ENCODE measurements around the gene CCDC9B.

CCDC9B gene

DNA sequence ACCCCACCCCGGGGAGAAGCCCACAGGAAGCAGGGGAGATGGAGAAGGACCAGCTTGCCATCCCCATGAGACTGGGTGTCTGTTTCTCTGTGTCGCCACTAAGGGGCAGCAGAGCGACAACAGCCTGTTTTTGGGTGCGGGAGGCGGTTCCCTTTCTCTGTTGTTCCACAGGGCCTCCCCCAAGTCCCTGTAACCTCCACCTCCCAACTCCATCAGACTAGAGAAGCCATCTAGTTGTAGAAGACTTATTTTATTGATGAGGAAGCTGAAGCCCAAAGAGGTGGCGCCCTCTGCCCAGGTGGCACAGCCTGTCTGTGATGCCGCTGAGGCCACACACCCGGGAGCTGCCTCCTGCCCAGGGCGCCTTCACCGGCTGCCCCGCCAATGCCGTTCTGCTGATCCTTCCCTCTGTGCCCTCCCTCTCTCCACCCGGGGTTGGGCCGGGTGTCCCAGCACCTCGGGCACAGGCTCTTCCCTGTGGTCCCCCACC lies 3.9 kb upstream of the CCDC9B start:
- peak; percentile 68 for DNase-seq

DNA sequence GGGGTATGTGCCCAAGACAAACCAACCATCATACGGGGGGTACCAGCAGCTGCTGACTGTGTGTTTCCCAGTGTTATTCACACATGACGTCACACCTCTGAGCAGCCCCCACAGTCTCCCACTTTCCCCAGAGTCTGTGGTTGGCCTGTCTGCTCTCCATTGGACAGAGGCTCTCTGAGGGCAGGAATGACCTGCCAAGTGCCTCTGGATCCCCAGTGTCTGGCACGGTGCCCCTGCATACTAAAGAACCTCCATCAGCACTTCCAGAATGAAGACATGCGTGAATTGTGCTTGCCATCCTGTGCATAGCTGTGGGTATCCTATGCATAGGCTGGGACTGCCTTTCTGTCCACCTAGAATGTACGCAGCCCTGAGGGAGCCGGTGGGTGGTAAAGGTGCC lies 3.5 kb upstream of the CCDC9B start:
- DNase-seq = no peak

DNA sequence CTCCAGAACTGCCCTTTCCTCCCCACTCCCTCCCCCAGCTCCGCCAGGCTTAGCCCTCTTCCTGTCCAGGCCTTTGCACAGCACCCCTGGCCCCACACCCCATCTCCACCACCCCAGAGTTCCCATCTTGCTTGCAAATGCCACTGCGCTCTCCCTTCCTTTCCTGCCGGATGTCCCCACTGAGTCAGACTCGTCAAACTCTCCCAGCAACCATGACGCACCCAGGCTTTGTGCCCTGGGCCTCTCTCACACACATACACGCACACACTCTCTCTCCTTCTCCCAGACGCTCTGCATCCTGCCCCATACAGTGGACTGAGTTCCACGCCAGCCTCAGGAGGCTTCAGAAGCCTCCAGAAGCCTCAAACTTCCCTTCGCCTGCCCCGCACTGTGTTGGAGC lies 2.8 kb upstream of the CCDC9B start:
- DNase-seq = no peak

DNA sequence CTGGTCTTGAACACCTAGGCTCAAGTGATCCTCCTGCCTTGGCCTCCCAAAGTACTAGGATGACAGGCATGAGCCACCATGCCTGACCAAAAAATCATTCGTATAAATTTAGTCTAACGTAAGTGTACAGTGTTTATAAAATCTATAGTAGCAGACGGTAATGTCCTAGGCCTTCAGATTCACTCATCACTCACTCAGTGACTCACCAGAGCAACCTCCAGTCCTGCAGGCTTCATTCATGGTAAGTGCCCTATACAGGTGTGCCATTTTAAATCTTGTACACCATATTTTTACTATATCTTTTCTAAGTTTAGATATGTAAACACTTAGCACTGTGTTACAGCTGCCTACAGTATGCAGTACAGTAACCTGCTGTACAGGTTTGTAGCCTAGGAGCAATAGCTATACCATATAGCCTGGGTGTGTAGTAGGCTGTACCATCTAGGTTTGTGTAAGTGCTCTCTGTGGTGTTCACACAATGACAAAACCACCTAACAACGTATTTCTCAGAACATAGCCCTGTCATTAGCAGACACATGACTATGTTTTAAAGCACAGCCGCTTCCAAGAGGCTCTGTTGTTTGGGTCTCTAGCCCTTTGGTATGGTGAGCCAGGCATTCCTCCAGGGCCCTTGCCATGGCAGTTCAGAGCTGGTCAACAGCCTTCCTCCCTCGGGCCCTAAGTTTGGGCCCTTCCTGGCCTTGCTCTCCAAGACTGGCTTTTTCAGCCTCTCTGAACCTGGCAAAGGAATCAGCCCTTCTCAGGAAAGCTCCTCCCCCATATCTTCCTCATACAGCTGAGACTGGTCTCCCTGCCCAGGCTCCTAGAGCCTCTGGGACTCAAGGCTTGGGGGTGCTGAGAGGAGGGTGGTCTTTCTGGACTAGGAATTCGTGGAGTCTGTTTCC lies 1.9 kb upstream of the CCDC9B start:
- DNase-seq = no peak

DNA sequence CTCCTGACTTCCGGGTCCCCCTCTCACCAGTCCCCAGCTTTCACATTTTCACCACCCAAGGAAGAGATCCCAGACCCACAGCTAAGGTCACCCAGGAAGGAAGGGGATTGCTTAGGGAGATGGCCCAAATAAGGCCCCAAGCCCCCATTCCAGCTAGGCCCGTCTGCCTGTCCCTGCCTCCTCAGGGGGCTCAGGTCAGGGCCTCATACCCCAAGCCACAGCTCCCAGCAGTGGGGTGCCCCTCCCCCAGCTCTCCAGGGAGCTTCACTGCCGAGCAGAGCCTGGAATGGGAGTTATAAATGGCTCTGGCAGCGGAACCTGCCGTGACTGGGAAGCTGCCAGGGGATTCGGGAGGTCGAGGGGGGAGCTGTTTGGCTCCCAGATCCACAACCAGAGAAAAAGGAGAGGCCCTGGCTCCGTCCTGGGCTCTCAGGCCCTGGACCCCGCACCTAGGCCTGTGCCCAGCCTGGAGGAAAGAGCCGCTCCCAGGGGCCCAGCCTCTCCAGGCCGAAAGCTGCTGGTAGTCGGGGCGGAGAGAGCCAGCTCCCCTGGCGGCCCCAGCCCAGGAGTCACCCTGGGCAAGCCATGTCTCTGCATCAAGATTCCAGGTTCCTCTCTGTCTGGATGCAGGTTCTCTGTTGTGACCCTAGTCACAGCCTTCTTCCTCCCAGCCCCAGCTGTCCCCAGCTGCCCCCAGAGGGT lies 550 bp downstream of the CCDC9B start:
- no peak for DNase-seq

DNA sequence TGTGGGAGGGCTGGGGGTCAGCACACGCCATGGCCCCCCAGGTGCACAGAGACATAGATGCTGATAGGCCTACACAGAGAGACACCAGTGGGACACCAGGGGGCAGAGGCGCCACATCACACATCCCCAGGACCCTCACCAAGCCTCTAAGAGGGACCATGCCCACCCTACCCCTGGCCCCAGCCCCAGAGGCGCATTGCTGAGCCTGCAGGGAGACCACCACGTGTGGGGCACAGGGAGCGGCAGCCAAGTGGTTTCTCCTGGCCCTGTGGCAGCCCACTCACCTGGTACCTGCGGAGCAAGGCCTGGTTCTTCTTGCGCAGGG lies 1.2 kb downstream of the CCDC9B start:
- DNase-seq = no peak

DNA sequence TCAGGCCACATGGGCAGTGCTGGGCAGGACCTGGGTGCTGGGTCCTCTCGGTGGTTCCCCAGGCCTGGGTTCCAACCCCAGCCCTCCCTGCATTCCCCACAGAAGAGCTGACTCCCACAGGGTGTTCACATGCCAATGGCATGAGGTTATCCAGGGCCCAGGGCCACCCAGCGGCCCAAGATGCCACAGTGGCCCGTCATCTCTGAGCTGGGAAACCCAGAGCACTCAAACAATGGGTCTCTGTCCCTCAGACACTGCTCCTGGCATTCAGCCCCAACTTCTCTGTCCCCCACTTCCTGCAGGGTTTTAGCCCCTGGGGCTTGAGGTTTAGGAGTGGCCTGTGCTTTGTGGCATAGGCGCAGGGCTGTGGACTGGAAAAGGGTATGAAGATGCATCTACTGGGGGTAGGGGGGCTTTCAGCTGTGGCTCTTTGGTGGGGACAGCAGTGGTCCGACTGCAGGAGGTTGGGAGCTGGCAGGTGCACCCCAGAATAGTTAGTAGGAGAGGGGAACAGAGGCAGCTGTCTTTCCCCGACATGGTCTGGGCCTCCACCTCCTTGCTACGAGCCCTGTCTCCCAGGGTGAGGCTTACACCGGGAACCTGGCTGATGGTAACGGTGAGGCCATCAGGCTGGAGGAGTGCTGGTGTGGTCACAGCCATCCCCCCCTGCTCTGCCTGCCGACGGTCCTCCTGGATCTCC lies 1.7 kb downstream of the CCDC9B start:
- DNase-seq = no peak

DNA sequence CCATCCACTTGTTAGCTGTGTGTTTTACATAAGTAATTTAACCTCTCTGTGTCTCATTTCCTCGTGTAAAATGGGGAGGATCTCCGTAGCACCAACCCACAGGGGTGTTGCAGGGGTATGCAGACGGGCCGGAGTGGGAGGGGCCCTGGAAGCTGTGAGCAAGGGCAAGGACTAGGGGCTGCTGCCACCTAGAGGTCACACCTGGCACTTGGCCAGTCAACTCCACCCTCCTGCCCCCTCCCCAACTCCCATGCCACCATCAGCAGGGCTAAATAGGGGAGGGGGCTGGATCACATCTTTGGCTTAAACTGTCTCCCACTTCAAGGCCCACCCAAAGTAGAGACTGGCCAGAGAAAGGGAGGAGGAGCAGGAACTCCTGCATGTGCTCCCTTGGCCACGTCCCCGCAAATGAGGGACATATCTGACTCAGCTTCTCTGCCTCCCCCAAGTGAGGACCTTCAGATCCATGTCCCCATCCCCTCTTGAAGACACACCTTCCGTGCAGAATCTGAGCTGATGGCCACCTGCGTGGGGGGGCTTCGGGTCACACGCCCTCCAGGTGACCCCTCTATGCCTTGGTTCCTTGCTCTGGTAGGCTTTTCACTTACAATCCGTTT lies 2.6 kb downstream of the CCDC9B start:
- peak; percentile 82 for DNase-seq

DNA sequence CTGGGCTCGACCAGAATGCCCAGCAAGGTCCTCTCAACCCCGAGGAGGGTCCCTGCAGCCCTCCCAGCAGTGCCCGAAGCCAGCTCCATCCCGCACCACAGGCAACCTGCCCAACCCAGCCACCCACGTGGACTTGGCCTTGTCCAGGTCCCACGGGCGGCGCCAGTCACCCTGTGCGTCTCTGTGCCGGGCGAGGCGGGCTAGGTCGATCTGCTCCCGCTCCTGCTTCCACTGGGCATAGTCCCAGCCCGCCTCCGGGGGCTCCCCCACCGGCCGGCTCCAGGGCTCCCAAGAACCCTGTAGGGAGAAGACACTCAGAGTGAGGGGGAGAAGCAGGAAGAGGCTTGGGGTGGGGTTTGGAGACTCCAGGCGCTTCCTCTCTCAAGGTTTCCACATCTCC lies 3.1 kb downstream of the CCDC9B start:
- DNase-seq = no peak

DNA sequence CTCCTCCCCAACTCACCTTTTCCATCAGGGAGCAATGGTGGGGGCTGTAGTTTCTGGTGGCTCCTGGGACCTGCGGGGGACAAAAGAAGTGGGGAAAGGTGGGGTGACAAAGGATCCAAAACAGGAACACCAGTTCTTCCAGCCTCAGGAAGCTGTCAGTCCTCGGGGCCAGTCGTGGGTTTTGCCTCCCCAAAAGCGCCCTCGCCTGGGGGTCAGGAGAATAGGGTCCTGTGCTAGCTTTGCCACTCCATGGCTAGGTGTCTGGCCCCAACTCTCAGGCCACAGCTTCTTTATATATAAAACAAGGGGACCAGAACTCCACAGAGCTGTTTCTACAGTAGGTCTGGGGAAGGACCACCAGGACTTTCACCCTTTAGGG lies 4.0 kb downstream of the CCDC9B start:
- no peak for DNase-seq

DNA sequence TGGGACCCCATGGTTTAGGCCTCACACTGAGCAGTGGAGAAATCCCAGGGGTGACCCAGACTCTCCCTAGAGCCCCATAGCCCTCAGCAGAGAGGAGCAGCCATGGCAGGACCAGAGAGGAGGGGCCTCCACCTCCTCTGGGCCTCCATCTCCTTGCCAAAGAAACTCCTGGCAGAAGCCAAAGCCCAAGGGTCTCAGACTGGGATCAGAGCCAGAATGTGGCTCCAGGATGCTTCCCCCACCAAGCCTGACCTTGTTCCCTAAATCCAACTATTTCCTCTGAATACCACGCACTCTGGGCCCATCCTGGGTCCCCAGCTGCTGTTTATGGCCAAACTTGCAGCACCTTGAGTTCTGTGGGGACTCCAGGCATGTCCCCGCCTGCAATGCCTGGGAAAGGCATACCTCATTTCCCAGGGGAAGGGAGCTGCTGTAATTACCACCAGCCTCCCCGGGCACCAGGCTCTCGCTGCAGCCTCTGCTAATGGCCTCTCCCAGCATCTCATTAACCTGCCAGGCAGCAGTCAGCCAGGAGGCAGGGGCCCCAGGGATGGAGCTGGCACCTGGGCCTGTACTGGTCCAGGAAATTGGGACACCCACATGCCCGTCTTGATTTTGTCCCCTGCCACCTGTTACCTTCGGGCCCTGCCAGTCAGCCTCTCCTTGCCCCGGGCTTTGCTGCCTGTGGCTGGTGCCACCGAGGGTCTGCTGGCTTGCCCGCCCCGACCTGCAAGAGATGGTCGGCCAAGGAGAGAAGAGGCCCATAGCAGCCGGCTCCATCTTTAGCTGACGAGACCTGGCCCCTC lies 4.6 kb downstream of the CCDC9B start:
- DNase-seq = no peak

DNA sequence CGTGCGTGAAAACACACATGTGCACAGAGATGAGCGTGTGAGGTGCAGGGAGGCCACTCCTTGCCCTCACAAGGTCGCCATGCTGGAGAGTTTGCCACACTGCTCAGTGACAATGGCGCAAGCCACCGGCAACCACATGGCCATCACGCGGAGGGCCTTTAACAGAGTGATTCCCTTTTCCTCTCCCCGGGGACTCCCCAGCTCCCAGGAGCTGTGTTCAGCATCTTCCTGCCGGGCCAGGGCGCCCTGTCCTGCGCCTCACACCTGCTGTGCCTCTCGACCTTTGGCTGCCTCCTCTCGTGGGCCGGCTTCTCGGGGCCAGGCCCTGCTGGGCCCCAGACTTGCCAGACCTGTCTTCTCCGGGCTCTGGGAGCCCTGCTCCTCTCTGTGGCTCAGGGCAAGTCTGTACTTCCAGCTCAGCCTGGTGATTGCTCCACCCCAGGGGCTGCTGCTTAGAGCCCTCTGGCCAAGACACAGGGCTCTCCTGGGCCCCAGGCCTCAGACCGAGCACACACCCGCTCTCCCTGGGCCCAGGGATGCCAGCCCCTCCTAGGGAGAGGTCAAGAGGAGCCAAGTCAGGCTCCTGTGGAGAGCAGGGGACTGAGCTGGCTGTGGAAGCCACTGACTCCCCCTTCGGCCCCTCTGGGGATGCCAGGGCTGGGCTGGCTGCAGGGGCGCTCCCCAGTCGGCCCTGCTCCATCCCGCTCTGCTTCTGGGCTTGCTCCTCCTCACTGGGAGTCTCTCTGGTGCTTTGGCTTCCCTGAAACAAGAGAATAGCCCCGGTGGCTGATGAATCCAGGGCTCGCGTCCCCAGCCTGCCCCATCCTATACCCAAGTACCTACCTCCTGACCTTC lies 5.6 kb downstream of the CCDC9B start:
- no peak for DNase-seq

DNA sequence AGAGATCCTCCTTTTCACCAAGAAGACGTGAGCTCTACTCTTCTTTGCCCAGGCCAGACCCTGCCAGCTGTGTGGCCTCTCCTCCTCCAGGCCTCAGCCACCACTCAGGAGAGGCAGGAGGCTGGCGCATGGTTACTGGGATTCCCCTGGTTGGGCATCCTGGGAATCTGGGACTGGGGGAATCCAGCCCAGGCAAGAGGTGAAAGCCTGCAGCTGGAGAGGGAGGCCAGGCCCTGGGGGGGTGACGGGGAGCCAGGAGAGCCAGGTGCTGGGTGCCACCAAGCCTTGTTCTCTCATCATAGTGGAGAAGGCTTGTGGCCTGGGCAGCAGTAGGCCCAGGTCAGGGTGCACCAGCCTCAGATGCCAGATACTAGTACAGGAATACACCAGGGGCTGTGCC lies 6.2 kb downstream of the CCDC9B start:
- no peak for DNase-seq

DNA sequence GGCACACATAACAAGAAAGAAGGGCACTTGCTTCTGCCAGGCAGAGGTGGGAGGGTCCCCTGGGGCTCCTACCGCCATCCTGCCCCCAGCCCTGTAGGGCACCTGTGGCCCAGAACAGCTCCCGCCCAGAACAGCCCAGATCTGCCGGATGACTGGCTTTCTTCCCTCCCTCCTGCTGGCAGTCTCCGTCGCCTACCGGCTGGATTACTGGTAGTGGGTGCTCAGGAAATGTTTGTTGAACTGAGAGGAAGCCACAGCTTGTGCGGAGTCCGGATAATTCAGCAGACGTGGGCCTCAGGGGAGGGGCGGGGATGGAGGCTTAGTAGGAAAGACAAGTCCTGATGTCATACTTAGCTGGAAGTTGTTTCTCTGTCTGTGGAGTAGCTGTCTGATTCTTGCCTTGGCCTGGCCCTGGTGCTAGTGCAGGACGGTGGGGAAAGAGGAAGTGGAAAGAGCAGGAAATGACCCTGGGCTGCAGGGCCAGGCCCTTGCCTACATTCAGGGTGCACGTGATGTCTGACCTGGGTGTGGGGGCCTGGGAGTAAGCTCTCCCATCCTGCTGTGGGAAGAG lies 6.7 kb downstream of the CCDC9B start:
- DNase-seq = peak; percentile 44

DNA sequence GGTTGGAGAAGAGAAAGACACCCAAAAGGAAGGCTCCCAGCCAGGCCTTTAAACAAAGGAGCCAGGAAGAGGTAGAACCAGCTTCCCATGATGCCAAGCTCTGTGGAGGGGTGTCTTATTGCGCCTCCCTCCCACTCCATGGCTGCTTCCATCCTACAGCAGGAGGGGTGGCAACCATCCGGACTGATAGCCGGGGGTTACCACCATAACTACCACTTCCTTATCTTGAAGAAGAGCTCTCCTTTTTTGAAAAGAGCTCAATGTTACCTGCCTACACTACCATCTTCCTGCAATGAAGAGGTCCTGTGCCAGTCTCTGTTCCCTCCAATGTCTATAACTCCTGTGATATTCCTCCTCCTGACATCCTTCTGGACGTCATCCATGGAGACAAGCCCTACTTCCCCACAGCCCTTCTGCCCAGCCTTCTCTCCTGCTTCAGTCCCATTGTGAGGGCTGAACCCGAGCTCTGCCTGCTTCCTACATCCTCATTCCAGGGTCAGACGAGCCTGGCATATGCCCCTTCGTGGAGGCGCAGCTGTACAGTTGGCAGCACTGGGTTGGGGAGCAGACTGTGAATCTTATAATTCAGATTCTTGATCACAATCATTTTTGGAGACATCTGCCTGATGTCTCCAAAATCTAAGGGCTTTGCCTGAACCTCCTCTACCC lies 8.5 kb downstream of the CCDC9B start:
- DNase-seq = no peak

DNA sequence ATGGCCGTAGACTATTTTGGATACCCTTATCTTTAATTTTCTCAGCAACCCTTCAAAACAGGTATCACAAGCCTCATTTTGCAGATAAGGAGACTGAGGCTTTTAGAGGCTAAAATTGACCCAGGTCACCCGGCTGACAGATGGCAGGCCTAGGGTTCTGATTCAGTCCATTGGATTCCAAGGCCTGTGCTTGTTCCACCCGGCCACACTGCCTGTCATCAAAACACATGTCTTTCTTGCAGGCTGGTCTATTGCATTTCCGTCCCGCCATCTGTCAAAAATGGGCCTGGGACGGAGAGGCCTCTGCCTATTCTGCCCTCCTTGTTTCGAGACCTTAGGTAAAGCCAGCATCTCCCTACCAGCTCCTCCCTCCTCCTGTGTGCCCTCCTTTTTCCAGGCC lies 9.1 kb downstream of the CCDC9B start:
- DNase-seq = no peak

DNA sequence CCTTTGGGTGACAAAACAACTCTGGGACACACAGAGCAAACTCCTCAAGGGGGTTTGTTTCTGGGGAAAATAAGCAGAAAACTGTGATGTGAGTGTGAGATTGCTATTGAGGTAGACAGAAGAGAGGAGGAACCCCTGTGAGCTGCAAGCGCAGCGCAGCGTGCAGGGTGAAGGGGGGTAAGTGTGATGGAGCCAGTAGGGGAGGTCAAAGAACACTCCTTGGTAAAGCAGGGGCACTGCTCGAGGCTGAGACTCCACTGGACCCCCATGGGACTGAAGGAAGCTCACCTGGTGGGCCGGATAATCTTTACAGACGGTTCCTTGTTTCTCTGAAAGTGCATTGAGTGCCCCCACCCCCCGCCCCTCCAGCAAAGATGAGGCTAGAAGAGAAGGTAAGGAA lies 9.7 kb downstream of the CCDC9B start:
- DNase-seq = no peak

DNA sequence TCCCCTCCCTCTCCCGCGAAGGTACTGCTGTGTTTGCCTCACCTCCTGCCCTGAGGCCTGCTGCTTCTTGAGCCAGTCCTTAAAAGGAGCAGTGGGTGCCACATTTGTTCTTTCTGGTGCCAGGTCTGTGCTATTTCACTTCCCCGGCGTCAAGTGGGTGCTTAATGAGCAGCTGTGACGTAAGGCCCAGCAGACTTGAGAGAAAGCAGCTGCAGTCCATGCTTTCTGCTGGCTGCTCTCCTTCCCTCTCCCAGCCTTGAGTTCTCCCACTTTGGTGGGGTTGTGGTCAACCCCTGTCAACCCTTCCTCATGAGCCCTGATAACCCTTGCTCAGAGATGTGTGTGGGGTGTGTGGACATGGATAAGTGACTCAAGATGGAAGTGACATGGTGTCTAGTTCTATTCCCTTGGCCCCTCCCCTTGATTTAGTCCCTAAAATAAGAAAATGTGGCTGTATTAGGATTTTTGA lies 10.3 kb downstream of the CCDC9B start:
- no peak for DNase-seq

DNA sequence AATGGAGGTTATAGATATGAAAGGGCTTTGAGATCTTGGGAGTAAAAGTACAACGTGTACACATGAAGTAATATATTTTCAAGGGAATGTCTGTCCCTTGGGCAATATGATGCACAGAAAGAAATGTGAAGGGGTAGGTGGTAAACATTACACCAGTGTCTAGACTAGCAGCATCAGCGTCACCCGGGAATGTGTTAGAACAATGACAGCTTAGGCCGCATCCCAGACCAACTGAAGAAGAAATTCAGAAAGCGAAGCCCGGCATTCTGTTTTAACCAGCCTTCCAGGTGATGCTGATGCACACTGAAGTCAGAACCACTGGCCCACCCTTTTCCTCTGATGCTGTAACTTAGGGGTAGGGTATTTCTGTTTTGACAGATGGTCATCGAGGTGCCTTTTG lies 10.9 kb downstream of the CCDC9B start:
- no peak for DNase-seq

DNA sequence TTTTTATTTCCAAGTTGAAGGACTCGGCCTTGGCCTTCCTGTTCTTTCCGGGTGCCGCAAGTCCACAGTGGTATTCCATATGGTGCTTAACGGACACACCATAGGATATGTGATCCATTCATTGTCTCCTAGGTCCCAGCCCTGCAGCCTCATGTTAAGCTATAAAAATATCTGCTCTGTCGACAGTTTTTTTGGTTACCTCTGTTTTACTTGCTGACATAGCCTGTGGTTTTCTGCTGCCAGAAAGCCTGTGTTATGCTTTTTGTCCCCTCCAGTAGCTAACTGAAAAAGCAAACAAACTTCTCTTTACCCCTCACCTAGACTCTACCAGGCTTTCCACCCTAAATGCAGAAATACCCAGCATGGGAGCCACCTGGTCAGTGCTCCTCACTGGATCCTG lies 12.0 kb downstream of the CCDC9B start:
- DNase-seq = no peak

Data from stimulated activated CD4-positive, alpha-beta T cell treated with anti-CD3 and anti-CD28 coated beads, Interleukin-1b, Interleukin-23, amount 100 ng/mL, for 48 hours (primary cell).